ENCODE measurements around the gene PLOD1. TPM values are rescaled to one million over a fixed set of nuclear protein-coding genes. Genes with fewer than 3 reads are reported as not detected.

Gene PLOD1
- total and polyA plus RNA-seq, 2 of the 13 experiments (the other 11 are each of a cell fraction or from before 2014, with no cell fraction given) = 70.1 to 318 TPM

DNA sequence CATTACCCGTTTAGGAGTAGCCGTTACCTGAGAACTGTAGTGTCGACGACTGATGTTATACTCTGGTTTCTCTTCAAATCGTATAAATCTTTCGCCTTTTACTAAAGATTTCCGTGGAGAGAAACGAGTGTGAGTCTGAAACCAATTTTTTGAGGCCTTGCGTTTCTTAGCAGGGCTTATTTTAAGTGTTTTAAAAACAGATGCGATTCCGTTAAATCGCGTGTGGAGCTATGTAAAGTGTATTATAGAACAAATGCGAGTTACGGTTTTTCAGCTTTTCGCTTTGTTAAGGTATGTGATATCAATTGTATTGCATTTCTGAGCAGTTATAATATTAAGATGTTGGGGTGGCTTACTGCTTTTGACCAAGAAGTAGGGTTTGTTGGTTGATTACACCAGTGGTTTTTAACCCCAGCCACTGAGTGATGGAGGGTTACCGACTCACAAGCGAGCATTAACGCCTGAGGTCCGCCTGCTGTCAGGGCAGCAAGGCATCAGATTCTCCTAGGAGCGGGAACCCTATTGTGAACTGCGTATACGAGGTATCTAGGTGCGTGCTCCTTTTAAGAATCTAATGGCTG lies 26.3 kb upstream of the PLOD1 start (continued):
- TF ChIP-seq HMG20A (CRISPR knock-in tag; IDR thresholded peaks at IDR 0.05; ENCODE audit: borderline replicate concordance) = peak; percentile 66
- TF ChIP-seq, protein P1, sequence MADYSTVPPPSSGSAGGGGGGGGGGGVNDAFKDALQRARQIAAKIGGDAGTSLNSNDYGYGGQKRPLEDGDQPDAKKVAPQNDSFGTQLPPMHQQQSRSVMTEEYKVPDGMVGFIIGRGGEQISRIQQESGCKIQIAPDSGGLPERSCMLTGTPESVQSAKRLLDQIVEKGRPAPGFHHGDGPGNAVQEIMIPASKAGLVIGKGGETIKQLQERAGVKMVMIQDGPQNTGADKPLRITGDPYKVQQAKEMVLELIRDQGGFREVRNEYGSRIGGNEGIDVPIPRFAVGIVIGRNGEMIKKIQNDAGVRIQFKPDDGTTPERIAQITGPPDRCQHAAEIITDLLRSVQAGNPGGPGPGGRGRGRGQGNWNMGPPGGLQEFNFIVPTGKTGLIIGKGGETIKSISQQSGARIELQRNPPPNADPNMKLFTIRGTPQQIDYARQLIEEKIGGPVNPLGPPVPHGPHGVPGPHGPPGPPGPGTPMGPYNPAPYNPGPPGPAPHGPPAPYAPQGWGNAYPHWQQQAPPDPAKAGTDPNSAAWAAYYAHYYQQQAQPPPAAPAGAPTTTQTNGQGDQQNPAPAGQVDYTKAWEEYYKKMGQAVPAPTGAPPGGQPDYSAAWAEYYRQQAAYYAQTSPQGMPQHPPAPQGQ (CRISPR knock-in tag; IDR thresholded peaks at IDR 0.05; ENCODE audit: borderline replicate concordance) = 0 out of 2 replicates have a peak, but pooled peaks have one; percentile 43
- TF ChIP-seq, protein P2, sequence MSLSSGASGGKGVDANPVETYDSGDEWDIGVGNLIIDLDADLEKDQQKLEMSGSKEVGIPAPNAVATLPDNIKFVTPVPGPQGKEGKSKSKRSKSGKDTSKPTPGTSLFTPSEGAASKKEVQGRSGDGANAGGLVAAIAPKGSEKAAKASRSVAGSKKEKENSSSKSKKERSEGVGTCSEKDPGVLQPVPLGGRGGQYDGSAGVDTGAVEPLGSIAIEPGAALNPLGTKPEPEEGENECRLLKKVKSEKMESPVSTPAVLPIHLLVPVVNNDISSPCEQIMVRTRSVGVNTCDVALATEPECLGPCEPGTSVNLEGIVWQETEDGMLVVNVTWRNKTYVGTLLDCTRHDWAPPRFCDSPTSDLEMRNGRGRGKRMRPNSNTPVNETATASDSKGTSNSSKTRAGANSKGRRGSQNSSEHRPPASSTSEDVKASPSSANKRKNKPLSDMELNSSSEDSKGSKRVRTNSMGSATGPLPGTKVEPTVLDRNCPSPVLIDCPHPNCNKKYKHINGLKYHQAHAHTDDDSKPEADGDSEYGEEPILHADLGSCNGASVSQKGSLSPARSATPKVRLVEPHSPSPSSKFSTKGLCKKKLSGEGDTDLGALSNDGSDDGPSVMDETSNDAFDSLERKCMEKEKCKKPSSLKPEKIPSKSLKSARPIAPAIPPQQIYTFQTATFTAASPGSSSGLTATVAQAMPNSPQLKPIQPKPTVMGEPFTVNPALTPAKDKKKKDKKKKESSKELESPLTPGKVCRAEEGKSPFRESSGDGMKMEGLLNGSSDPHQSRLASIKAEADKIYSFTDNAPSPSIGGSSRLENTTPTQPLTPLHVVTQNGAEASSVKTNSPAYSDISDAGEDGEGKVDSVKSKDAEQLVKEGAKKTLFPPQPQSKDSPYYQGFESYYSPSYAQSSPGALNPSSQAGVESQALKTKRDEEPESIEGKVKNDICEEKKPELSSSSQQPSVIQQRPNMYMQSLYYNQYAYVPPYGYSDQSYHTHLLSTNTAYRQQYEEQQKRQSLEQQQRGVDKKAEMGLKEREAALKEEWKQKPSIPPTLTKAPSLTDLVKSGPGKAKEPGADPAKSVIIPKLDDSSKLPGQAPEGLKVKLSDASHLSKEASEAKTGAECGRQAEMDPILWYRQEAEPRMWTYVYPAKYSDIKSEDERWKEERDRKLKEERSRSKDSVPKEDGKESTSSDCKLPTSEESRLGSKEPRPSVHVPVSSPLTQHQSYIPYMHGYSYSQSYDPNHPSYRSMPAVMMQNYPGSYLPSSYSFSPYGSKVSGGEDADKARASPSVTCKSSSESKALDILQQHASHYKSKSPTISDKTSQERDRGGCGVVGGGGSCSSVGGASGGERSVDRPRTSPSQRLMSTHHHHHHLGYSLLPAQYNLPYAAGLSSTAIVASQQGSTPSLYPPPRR (CRISPR knock-in tag; IDR thresholded peaks at IDR 0.05; ENCODE audit: borderline replicate concordance) = peak; percentile 67; the same call in 1 of the 2 replicates
- peak; percentile 86 for TF ChIP-seq SOX13 (IDR thresholded peaks at IDR 0.05)
- peak; percentile 61 to 93; a peak in 3 of 4 replicates for TF ChIP-seq SOX13 (CRISPR knock-in tag; conservative IDR thresholded peaks at IDR 0.05 in 1 of 2, IDR thresholded peaks at IDR 0.05 in 1 of 2)
- TF ChIP-seq, protein P3, sequence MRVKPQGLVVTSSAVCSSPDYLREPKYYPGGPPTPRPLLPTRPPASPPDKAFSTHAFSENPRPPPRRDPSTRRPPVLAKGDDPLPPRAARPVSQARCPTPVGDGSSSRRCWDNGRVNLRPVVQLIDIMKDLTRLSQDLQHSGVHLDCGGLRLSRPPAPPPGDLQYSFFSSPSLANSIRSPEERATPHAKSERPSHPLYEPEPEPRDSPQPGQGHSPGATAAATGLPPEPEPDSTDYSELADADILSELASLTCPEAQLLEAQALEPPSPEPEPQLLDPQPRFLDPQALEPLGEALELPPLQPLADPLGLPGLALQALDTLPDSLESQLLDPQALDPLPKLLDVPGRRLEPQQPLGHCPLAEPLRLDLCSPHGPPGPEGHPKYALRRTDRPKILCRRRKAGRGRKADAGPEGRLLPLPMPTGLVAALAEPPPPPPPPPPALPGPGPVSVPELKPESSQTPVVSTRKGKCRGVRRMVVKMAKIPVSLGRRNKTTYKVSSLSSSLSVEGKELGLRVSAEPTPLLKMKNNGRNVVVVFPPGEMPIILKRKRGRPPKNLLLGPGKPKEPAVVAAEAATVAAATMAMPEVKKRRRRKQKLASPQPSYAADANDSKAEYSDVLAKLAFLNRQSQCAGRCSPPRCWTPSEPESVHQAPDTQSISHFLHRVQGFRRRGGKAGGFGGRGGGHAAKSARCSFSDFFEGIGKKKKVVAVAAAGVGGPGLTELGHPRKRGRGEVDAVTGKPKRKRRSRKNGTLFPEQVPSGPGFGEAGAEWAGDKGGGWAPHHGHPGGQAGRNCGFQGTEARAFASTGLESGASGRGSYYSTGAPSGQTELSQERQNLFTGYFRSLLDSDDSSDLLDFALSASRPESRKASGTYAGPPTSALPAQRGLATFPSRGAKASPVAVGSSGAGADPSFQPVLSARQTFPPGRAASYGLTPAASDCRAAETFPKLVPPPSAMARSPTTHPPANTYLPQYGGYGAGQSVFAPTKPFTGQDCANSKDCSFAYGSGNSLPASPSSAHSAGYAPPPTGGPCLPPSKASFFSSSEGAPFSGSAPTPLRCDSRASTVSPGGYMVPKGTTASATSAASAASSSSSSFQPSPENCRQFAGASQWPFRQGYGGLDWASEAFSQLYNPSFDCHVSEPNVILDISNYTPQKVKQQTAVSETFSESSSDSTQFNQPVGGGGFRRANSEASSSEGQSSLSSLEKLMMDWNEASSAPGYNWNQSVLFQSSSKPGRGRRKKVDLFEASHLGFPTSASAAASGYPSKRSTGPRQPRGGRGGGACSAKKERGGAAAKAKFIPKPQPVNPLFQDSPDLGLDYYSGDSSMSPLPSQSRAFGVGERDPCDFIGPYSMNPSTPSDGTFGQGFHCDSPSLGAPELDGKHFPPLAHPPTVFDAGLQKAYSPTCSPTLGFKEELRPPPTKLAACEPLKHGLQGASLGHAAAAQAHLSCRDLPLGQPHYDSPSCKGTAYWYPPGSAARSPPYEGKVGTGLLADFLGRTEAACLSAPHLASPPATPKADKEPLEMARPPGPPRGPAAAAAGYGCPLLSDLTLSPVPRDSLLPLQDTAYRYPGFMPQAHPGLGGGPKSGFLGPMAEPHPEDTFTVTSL (CRISPR knock-in tag; IDR thresholded peaks at IDR 0.05; ENCODE audit: borderline replicate concordance) = 0 out of 2 replicates have a peak, but pooled peaks have one; percentile 3
- TF ChIP-seq NAIF1 (CRISPR knock-in tag; IDR thresholded peaks at IDR 0.05; ENCODE audit: borderline replicate concordance) = peak; percentile 73; the same call in 1 of the 2 replicates
- TF ChIP-seq ZNF251 (CRISPR knock-in tag; IDR thresholded peaks at IDR 0.05) = no peak
- TF ChIP-seq BHLHE40 (IDR thresholded peaks at IDR 0.05; ENCODE audit: low read length) = no peak
- no peak for TF ChIP-seq NFE2 (CRISPR knock-in tag; IDR thresholded peaks at IDR 0.05)
- TF ChIP-seq ZNF441 (CRISPR knock-in tag; IDR thresholded peaks at IDR 0.05; ENCODE audit: borderline replicate concordance) = peak; percentile 65; the same call in 1 of the 2 replicates
- TF ChIP-seq RBM22 (optimal IDR thresholded peaks at IDR 0.05; ENCODE audit: low read length) = peak; percentile 91
- TF ChIP-seq, protein P4, sequence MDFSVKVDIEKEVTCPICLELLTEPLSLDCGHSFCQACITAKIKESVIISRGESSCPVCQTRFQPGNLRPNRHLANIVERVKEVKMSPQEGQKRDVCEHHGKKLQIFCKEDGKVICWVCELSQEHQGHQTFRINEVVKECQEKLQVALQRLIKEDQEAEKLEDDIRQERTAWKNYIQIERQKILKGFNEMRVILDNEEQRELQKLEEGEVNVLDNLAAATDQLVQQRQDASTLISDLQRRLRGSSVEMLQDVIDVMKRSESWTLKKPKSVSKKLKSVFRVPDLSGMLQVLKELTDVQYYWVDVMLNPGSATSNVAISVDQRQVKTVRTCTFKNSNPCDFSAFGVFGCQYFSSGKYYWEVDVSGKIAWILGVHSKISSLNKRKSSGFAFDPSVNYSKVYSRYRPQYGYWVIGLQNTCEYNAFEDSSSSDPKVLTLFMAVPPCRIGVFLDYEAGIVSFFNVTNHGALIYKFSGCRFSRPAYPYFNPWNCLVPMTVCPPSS (IDR thresholded peaks at IDR 0.05) = no peak
